B cell (primary cell): Measurements from ENCODE around the gene MPL. TPM values are rescaled to one million over a fixed set of nuclear protein-coding genes. Genes with fewer than 3 reads are reported as not detected.
A peak's percentile ranks its signal among the peaks of the same experiment; 100 is the strongest.

ENCODE experiments used
- ATAC-seq: fragments of 200-7000 bp; cut with Tn5 transposase; one replicate; pipeline ENCODE4 v1.10.0; 2021; ENCODE audit warnings: low read depth, mild to moderate bottlenecking, moderate number of reproducible peaks, moderate library complexity
- CTCF ChIA-PET: fragments of 350-600 bp; sonication (Branson Sonifier 250); formaldehyde crosslinking; loops from one replicate; lab custom pipeline; 2021; ENCODE audit warnings: antibody characterized with exemption, inconsistent platforms; lab: Charles Lee
- POLR2A ChIA-PET: fragments of 350-600 bp; sonication (Branson Sonifier 250); formaldehyde crosslinking; loops from one replicate; lab custom pipeline; 2021; ENCODE audit warnings: antibody characterized with exemption; lab: Charles Lee
- DNase-seq: peaks from one replicate; pipeline ENCODE4 v3.0.0; 2013
- H2AFZ ChIP-seq: 2 replicates; pipeline ENCODE4 v1.6.1; 2012; ENCODE audit warnings: mild to moderate bottlenecking, low read depth, low read length; ENCODE audit not compliant: insufficient read depth, poor library complexity, severe bottlenecking
- H3K27ac ChIP-seq, 2 donors: 1 replicate in 1 of 2; 2 replicates in 1 of 2; pipeline ENCODE4 v1.5.1; 2012 to 2013; ENCODE audit warnings: low read length in 2 of 2, mild to moderate bottlenecking in 2 of 2, moderate library complexity in 1 of 2
- H3K27me3 ChIP-seq, 4 experiments: fragments of 200-600 bp in 1 of 4; sonication (generic) in 1 of 4; replicated peaks in 1 of 4; 1 replicate in 2 of 4; 2 replicates in 2 of 4; pipeline versions ENCODE4 v1.6.1 to v1.7.0; 2013 to 2016; ENCODE audit warnings: low read length in 3 of 4, mild to moderate bottlenecking in 2 of 4, mixed read lengths in 1 of 4, moderate library complexity in 1 of 4; ENCODE audit not compliant: insufficient read depth in 4 of 4, control insufficient read depth in 3 of 4; ENCODE audit errors: control extremely low read depth in 1 of 4
- H3K36me3 ChIP-seq, 2 experiments: replicated peaks in 1 of 2; 1 replicate in 1 of 2; 2 replicates in 1 of 2; pipeline versions ENCODE4 v1.6.1 to v1.7.1; 2013; ENCODE audit warnings: low read length in 1 of 2; ENCODE audit not compliant: insufficient read depth in 2 of 2, control insufficient read depth in 1 of 2; ENCODE audit errors: control extremely low read depth in 1 of 2, extremely low read depth in 1 of 2
- H3K4me1 ChIP-seq, 2 donors: fragments of 200-600 bp in 1 of 2; sonication (generic) in 1 of 2; 1 replicate in 1 of 2; 2 replicates in 1 of 2; pipeline versions ENCODE4 v1.5.1 to v1.6.1; 2013 to 2017; ENCODE audit warnings: low read length in 2 of 2; ENCODE audit not compliant: control insufficient read depth in 2 of 2, insufficient read depth in 2 of 2
- H3K4me2 ChIP-seq: replicated peaks from 2 replicates; pipeline ENCODE3; 2012; ENCODE audit warnings: mild to moderate bottlenecking, low read depth, low read length; ENCODE audit not compliant: poor library complexity, severe bottlenecking
- H3K4me3 ChIP-seq, 5 experiments: fragments of 200-600 bp in 1 of 5; sonication (generic) in 1 of 5; 1 replicate in 3 of 5; 2 replicates in 2 of 5; pipeline versions ENCODE4 v1.5.1 to v1.7.0; 2011 to 2016; ENCODE audit warnings: low read length in 4 of 5, mild to moderate bottlenecking in 4 of 5, low read depth in 2 of 5, control low read depth in 1 of 5, moderate library complexity in 1 of 5; ENCODE audit not compliant: insufficient read depth in 1 of 5; ENCODE audit errors: control extremely low read depth in 1 of 5, extremely low read depth in 1 of 5
- H3K79me2 ChIP-seq: fragments of 200-600 bp; sonication (generic); one replicate; pipeline ENCODE4 v1.6.0; 2016; ENCODE audit warnings: low read length; ENCODE audit not compliant: control insufficient read depth, insufficient read depth
- H3K9ac ChIP-seq: fragments of 200-600 bp; sonication (generic); 2 replicates; pipeline ENCODE4 v1.6.1; 2017; ENCODE audit warnings: mild to moderate bottlenecking, low read length, moderate library complexity
- H3K9me3 ChIP-seq, 3 donors: one replicate each; pipeline versions ENCODE4 v1.6.1 to v1.7.1; 2013; ENCODE audit warnings: low read length in 2 of 3; ENCODE audit not compliant: control insufficient read depth in 2 of 3, insufficient read depth in 1 of 3; ENCODE audit errors: control extremely low read depth in 1 of 3
- H4K20me1 ChIP-seq: 2 replicates; pipeline ENCODE4 v1.6.0; 2012; ENCODE audit warnings: mild to moderate bottlenecking, low read length; ENCODE audit not compliant: insufficient read depth, control insufficient read depth, poor library complexity, severe bottlenecking
- H3K27ac Mint-ChIP-seq: one replicate; pipeline ENCODE4 v1.8.0; 2021; ENCODE audit warnings: mixed read lengths
- H3K27me3 Mint-ChIP-seq: one replicate; pipeline ENCODE4 v1.8.0; 2021; ENCODE audit warnings: mixed read lengths
- H3K4me1 Mint-ChIP-seq: one replicate; pipeline ENCODE4 v1.8.0; 2021; ENCODE audit warnings: mixed read lengths
- H3K4me3 Mint-ChIP-seq: one replicate; pipeline ENCODE4 v1.8.0; 2021; ENCODE audit warnings: mixed read lengths
- H3K9me3 Mint-ChIP-seq: one replicate; pipeline ENCODE4 v1.8.0; 2022; ENCODE audit warnings: mixed read lengths; ENCODE audit not compliant: insufficient read depth
- EZH2 ChIP-seq: IDR thresholded peaks from 2 replicates; pipeline ENCODE4 v1.6.1; 2012; ENCODE audit warnings: borderline replicate concordance, low read depth, mild to moderate bottlenecking, moderate library complexity, low read length; ENCODE audit not compliant: insufficient read depth, poor library complexity, severe bottlenecking
- WGBS: methylation state at CpG from one replicate; pipeline ENCODE4 v1.1.5; 2013; ENCODE audit warnings: missing lambda C conversion rate; ENCODE audit not compliant: insufficient coverage; 5-methylcytosine and 5-hydroxymethylcytosine counted together
- intact Hi-C: fragments of 100-400 bp; cut with micrococcal nuclease; formaldehyde crosslinking; loops from one replicate; pipeline ENCODE4 v1.10.0; 2022
- polyA plus RNA-seq: library from polyadenylated mRNA; depleted of rRNA; stranded (reverse); fragments of >200 nt; gene quantifications from 2 replicates; pipeline ENCODE4 v1.2.3, GENCODE V29; 2012
- total RNA-seq, 2 donors: library from RNA; stranded (reverse); fragments of 120-200 nt in 1 of 2; gene quantifications; 1 replicate in 1 of 2; 2 replicates in 1 of 2; pipeline versions ENCODE4 v1.2.3 to v1.2.4, GENCODE V29; 2013 to 2022
- TF ChIP-seq, protein P1 (sequence below): fragments of 200-600 bp; IDR thresholded peaks from one replicate; pipeline ENCODE4 v1.8.0; 2022; ENCODE audit warnings: antibody characterized with exemption, mild to moderate bottlenecking

The MPL gene
- total and polyA plus RNA-seq, 2 donors (not counting 1 experiment from before 2014, with no cell fraction given), result not detected

DNA sequence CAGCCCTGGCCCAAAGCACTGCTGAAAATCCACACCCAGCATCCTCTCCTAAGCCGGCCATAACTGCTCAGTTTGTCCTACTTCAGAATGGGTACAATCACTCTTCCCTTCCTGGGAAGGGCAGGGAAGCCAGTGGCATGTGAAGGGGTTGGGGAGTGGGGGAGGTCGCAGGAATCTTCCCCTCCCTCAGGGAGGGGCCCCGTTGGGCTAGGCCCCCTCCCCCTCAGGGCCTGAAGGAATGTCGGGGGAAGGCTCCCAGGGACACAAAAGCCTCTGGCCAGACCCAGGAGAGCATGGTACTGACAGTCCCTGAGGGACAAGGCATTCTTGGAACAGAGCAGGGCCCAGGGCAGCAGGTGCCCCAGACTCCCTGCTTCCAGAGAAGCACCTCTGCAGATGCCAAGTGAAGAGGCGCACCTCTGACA is 29.0 kb downstream of the MPL start:
- Histone ChIP-seq H3K9ac (peak overlapping the region; percentile 86), H3K27me3 (no peaks in the 10 kb centered on the region), H3K27ac (peak overlapping the region; percentile 56 to 96), H3K4me1 (peaks cover 18 to 26% of the 10 kb centered on the region in 2 donors), H3K79me2 (peaks cover 52% of the 10 kb centered on the region), H3K9me3 (no peaks in the 10 kb centered on the region), H3K36me3 (peaks cover 0 to 36% of the 10 kb centered on the region in 2 experiments), H4K20me1 (peaks cover 32% of the 10 kb centered on the region), H2AFZ (peak overlapping the region; percentile 87), H3K4me3 (peak overlapping the region in 4 of 5 experiments; percentile 78 to 90 (median 84)), H3K4me2 (peak overlapping the region; percentile 100)
- ATAC-seq (no peak), DNase-seq (no peak)
- peaks cover 45% of the 10 kb centered on the region for H3K4me1 Mint-ChIP-seq
- H3K9me3 Mint-ChIP-seq, result no peaks in the 10 kb centered on the region
- peak overlapping the region; percentile 93 for H3K4me3 Mint-ChIP-seq
- 48% methylated on average over 2 of the region's 5 CpGs for WGBS
- POLR2A ChIA-PET, result interaction anchor here (0.5 to 2.5 kb wide), 3 partner anchors 8 to 577 kb away, joined by 3 to 34 read pairs (median 23); partner anchors contain the start of genes CDC20, MED8 and SZT2
- no peaks in the 10 kb centered on the region for H3K27me3 Mint-ChIP-seq
- no peak for TF ChIP-seq EZH2
- TF ChIP-seq, protein P1, sequence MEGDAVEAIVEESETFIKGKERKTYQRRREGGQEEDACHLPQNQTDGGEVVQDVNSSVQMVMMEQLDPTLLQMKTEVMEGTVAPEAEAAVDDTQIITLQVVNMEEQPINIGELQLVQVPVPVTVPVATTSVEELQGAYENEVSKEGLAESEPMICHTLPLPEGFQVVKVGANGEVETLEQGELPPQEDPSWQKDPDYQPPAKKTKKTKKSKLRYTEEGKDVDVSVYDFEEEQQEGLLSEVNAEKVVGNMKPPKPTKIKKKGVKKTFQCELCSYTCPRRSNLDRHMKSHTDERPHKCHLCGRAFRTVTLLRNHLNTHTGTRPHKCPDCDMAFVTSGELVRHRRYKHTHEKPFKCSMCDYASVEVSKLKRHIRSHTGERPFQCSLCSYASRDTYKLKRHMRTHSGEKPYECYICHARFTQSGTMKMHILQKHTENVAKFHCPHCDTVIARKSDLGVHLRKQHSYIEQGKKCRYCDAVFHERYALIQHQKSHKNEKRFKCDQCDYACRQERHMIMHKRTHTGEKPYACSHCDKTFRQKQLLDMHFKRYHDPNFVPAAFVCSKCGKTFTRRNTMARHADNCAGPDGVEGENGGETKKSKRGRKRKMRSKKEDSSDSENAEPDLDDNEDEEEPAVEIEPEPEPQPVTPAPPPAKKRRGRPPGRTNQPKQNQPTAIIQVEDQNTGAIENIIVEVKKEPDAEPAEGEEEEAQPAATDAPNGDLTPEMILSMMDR, result no peak
- H3K27ac Mint-ChIP-seq, result peak overlapping the region; percentile 94
- CTCF ChIA-PET, result interaction anchor here (2.5 kb wide), 1 partner anchor 48 kb away, joined by 11 read pairs; no protein-coding TSS in a partner anchor
- intact Hi-C loops, result loop anchor here (5.0 to 10.0 kb wide), 4 partner anchors 286 to 666 kb away; partner anchors contain the start of genes C1orf50, KDM4A, P3H1 and SLC2A1
